ENCODE results near the gene TTLL1. TPM values are rescaled to one million over a fixed set of nuclear protein-coding genes. Genes with fewer than 3 reads are reported as not detected.
"Not testable (repeated sequence)": the region's sequence is repeated elsewhere in the genome, so short reads cannot be mapped to it uniquely, and the experiment has no call there.

Gene TTLL1
- polyA plus RNA-seq, 1 donor, result 4.6 TPM

DNA sequence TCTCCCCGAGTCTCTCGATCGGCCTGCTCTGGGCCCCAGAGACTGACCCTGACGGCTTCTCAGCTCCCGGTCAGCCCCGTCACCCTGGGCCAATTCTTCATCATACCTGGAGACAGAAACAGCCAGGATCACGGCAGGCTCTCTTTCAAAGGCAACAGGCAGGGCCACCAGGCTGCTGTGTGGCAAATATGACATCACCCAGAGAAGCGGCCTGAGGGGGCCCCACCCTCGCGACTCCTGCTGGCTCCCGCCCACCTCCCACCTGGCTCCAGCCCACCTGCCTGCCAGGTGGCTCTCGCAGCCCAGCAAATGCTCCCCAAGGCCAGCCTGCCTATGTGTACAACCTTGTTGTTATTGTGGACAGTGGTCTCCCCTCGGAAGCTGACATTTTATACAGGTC lies 49.4 kb downstream of the TTLL1 start:
- no CpG with 5 or more reads among the region's 13 CpGs for whole genome bisulfite sequencing (ENCODE audit: insufficient coverage, low lambda C conversion rate)
- Histone ChIP-seq H3K27me3 (ENCODE audit: control insufficient read depth, insufficient read depth, low read length) (no peaks in the 10 kb centered on the region), H3K9me3 (ENCODE audit: control insufficient read depth, low read depth, low read length) (peaks cover 2% of the 10 kb centered on the region), H3K4me3 (ENCODE audit: low read length) (no peak overlapping the region), H3K27ac (ENCODE audit: low read length) (no peak overlapping the region), H3K36me3 (ENCODE audit: control insufficient read depth, insufficient read depth, low read length) (no peaks in the 10 kb centered on the region), H3K4me1 (ENCODE audit: control insufficient read depth, insufficient read depth, low read length) (no peaks in the 10 kb centered on the region)
- DNase-seq, result peak in 1 of 2 donors; percentile 29

DNA sequence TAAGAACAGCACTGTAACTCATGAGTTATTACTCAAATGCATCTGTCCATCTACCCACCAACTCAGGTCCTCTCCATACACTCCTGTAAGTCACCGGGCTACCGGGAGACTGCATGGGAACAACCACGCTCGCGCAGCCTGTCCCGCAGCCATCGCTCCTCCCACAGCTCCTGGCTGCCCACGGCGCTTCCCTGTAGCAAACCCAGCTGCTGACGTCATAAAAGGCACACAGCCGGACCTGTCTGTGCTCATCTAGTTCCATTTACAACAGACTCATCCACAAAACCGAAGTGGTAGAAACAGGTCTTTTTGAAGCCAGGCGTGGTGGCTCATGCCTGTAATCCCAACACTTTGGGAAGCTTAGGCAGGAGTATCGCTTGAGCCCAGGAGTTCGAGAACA lies 50.9 kb downstream of the TTLL1 start:
- H3K4me3 ChIP-seq (ENCODE audit: low read length), result no peak overlapping the region
- no peak for DNase-seq
- H3K27me3 ChIP-seq (ENCODE audit: control insufficient read depth, insufficient read depth, low read length), result no peaks in the 10 kb centered on the region
- H3K9me3 ChIP-seq (ENCODE audit: control insufficient read depth, low read depth, low read length), result peaks cover 2% of the 10 kb centered on the region
- H3K4me1 ChIP-seq (ENCODE audit: control insufficient read depth, insufficient read depth, low read length), result no peaks in the 10 kb centered on the region
- no CpG with 5 or more reads among the region's 15 CpGs for WGBS (ENCODE audit: insufficient coverage, low lambda C conversion rate)
- no peak overlapping the region for H3K27ac ChIP-seq (ENCODE audit: low read length)
- no peaks in the 10 kb centered on the region for H3K36me3 ChIP-seq (ENCODE audit: control insufficient read depth, insufficient read depth, low read length)

DNA sequence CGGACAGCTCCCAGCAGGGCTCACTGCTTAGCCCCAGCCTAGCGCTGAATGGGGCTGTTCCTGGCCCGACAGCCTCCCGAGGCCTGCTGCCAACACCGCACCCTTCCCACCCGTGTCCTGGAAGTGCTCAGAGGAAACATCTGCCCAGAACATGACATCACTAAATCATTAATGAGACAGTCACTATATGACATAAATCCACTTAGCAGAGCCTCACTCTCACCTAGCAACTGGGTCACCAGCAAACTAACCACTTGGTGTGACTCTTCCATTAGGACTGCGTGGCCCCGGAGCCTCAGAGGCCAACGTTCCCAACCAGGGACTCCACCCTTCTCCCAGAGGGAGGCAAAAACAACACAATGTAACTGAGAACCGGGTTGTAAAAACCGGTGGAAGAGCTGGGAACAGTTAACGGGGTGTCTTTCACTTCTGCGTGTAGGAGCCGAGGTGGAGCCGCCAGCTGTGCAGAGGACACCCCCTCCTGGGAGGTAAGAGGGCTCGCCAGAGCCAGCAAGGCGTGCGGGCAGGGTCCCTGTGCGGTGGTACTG lies 52.8 kb downstream of the TTLL1 start:
- H3K9me3 ChIP-seq (ENCODE audit: control insufficient read depth, low read depth, low read length), result peaks cover 2% of the 10 kb centered on the region
- no peaks in the 10 kb centered on the region for H3K4me1 ChIP-seq (ENCODE audit: control insufficient read depth, insufficient read depth, low read length)
- no peaks in the 10 kb centered on the region for H3K36me3 ChIP-seq (ENCODE audit: control insufficient read depth, insufficient read depth, low read length)
- no peak overlapping the region for H3K4me3 ChIP-seq (ENCODE audit: low read length)
- no peaks in the 10 kb centered on the region for H3K27me3 ChIP-seq (ENCODE audit: control insufficient read depth, insufficient read depth, low read length)
- WGBS (ENCODE audit: insufficient coverage, low lambda C conversion rate), result no CpG with 5 or more reads among the region's 19 CpGs
- no peak overlapping the region for H3K27ac ChIP-seq (ENCODE audit: low read length)
- peak in 1 of 2 donors; percentile 36 for DNase-seq

DNA sequence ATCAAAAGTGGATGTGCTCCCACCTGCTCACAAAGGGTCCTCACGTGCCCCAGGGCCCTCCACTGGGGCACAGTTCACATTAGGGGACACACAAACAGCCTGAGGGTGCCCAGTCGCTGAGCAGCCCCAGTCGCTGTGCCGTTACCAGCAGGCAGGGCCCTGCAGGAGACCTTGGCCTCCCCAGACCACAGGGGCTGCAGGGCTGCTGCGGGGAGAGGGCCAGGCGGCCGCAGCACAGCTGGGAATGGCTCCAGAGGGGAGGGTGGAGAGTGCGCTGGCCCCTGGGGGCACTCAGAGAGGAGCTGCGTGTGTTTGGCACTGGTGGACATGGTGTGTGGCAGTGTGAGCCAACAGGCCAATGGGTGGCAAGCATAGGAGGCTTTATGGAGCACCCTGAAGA lies 53.9 kb downstream of the TTLL1 start:
- no peak for DNase-seq
- no peaks in the 10 kb centered on the region for H3K36me3 ChIP-seq (ENCODE audit: control insufficient read depth, insufficient read depth, low read length)
- WGBS (ENCODE audit: insufficient coverage, low lambda C conversion rate), result no CpG with 5 or more reads among the region's 9 CpGs
- H3K4me3 ChIP-seq (ENCODE audit: low read length), result no peak overlapping the region
- H3K4me1 ChIP-seq (ENCODE audit: control insufficient read depth, insufficient read depth, low read length), result no peaks in the 10 kb centered on the region
- H3K27ac ChIP-seq (ENCODE audit: low read length), result no peak overlapping the region
- peaks cover 2% of the 10 kb centered on the region for H3K9me3 ChIP-seq (ENCODE audit: control insufficient read depth, low read depth, low read length)
- H3K27me3 ChIP-seq (ENCODE audit: control insufficient read depth, insufficient read depth, low read length), result no peaks in the 10 kb centered on the region

DNA sequence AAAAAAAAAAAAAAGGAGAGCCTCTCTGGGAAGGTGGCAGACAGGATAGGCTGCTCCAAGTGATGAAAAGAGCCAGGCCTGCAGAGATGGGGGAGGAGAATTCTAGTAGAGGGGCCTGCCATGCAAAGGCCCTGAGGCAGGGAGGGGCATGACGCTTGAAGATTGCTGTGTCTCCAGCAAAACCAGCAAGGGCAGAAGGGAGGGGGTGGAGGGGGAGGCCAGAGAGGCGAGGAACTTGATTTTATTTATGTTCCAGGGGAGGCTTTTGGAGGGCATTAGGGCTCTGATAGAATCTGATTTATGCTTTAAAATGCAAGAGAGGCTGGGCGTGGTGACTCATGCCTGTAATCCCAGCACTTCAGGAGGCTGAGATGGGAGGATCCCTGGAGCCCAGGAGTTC lies 57.6 kb downstream of the TTLL1 start:
- no peak for DNase-seq
- Histone ChIP-seq H3K9me3 (ENCODE audit: control insufficient read depth, low read depth, low read length) (peaks cover 2% of the 10 kb centered on the region), H3K4me1 (ENCODE audit: control insufficient read depth, insufficient read depth, low read length) (no peaks in the 10 kb centered on the region), H3K27me3 (ENCODE audit: control insufficient read depth, insufficient read depth, low read length) (no peaks in the 10 kb centered on the region), H3K36me3 (ENCODE audit: control insufficient read depth, insufficient read depth, low read length) (no peaks in the 10 kb centered on the region), H3K27ac (ENCODE audit: low read length) (no peak overlapping the region), H3K4me3 (ENCODE audit: low read length) (no peak overlapping the region)
- no CpG with 5 or more reads among the region's 3 CpGs for WGBS (ENCODE audit: insufficient coverage, low lambda C conversion rate)

DNA sequence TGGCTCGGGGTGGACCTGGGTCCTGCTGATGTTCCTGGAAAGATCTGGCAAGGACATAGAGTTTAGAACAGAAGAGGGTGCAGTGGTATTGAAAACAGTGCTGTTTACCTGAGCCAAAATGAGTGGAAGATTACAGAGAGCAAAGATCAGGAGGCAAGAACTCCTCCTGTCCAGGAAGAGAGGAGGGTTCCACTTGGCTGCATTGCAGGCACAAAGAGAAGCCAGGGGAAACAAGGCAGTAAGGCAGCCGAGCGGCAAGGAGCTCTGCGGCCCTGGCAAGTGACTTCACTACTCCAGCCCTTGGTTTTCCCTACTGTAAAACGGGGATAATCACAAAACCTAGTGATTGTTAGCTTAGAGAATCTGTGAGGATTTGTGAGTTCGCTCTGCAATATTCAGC lies 70.6 kb downstream of the TTLL1 start:
- Histone ChIP-seq H3K27me3 (ENCODE audit: control insufficient read depth, insufficient read depth, low read length) (no peaks in the 10 kb centered on the region), H3K4me1 (ENCODE audit: control insufficient read depth, insufficient read depth, low read length) (peaks cover 9% of the 10 kb centered on the region), H3K9me3 (ENCODE audit: control insufficient read depth, low read depth, low read length) (no peaks in the 10 kb centered on the region), H3K36me3 (ENCODE audit: control insufficient read depth, insufficient read depth, low read length) (no peaks in the 10 kb centered on the region), H3K27ac (ENCODE audit: low read length) (no peak overlapping the region), H3K4me3 (ENCODE audit: low read length) (no peak overlapping the region)
- WGBS (ENCODE audit: insufficient coverage, low lambda C conversion rate), result 67% methylated on average over 1 of the region's 6 CpGs
- peak in 1 of 2 donors; percentile 49 for DNase-seq

DNA sequence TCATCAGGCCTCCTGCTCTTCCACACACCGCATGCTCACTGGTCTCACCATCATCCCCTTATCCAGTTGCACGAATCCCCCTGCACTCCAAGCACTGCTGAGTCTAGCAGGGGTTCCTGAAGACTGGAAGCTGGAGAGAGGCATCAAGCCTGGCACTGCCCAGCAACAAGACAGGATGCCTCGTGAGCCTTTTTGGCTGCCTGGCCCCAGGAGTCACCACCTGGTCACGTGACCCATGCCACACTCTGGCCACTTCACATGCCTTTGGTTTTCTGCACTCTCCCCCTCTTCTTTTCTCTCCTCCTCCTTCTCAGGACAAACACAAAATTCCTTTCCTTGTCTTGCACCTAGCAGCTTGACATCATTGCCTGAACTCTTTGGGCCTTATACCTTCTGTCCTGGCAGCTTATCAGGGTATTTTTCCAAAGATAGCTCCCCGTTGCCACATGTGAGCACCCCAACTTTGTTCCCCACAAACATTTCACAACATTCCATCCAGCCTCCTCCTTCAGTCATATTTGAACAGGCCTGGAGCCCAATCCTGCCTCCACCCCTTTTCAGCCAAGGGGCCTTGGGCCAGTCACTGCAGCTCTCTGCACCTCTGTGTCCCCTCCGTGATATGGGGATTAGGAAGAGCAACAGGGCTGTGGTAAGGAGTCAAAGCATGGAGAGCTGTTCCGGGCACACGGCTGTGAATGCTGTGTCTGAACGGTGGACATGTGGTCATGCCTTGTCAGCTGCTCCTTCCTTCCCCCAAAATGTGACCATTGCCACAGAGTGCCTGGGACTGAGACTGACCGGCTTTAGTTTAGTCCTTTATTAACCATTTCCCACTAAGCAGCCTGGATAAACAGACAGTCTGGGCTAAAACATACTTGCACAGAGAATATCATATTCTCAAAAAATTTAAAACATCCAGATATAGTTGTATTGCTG lies 71.4 kb downstream of the TTLL1 start:
- no peak for DNase-seq
- no peak overlapping the region for H3K27ac ChIP-seq (ENCODE audit: low read length)
- WGBS (ENCODE audit: insufficient coverage, low lambda C conversion rate), result 100% methylated on average over 1 of the region's 10 CpGs

DNA sequence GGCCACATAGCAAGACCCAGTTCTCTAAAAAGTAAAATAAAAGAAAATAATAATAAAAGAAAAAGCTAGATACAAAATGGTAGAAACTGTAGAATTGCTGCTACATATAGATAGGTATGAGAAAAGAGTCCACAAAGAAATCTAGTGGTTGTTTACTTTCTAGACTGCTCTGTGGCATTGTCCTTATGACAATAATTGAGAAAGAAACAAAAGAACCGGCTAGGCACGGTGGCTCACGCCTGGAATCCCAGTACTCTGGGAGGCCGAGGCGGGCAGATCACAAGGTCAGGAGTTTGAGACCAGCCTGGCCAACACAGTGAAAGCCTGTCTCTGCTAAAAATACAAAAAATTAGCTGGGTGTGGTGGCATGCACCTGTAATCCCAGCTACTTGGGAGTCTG lies 73.0 kb downstream of the TTLL1 start:
- not testable (repeated sequence) for DNase-seq; H3K36me3 ChIP-seq (ENCODE audit: control insufficient read depth, insufficient read depth, low read length); H3K9me3 ChIP-seq (ENCODE audit: control insufficient read depth, low read depth, low read length); H3K27me3 ChIP-seq (ENCODE audit: control insufficient read depth, insufficient read depth, low read length); H3K4me3 ChIP-seq (ENCODE audit: low read length); H3K27ac ChIP-seq (ENCODE audit: low read length)
- H3K4me1 ChIP-seq (ENCODE audit: control insufficient read depth, insufficient read depth, low read length), result peaks cover 12% of the 10 kb centered on the region
- no CpG with 5 or more reads among the region's 5 CpGs for WGBS (ENCODE audit: insufficient coverage, low lambda C conversion rate)

More for the DNA sequence above, 71.4 kb downstream of the TTLL1 start:
- H3K27me3 ChIP-seq (ENCODE audit: control insufficient read depth, insufficient read depth, low read length), result no peaks in the 10 kb centered on the region
- no peaks in the 10 kb centered on the region for H3K9me3 ChIP-seq (ENCODE audit: control insufficient read depth, low read depth, low read length)
- H3K36me3 ChIP-seq (ENCODE audit: control insufficient read depth, insufficient read depth, low read length), result no peaks in the 10 kb centered on the region
- peaks cover 12% of the 10 kb centered on the region for H3K4me1 ChIP-seq (ENCODE audit: control insufficient read depth, insufficient read depth, low read length)
- no peak overlapping the region for H3K4me3 ChIP-seq (ENCODE audit: low read length)

DNA sequence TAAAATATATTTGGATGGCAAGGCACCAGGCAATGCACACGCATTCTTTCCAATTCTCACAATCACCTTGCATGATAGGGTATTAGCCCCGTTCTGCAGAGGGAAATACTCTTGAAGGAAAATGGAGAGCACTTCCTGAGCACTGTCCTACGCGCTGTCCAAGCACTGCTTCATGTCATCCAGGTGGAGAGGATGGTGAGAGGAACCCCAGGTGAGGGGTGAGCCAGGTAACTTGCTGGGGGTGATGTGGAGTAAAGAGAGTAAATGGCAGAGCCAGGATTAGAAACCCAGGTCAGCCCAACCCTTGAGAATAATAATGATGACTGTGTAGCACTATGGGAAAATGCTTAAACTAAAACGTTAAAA lies 73.5 kb downstream of the TTLL1 start:
- DNase-seq, result no peak
- Histone ChIP-seq H3K4me1 (ENCODE audit: control insufficient read depth, insufficient read depth, low read length) (peaks cover 15% of the 10 kb centered on the region), H3K9me3 (ENCODE audit: control insufficient read depth, low read depth, low read length) (no peaks in the 10 kb centered on the region), H3K4me3 (ENCODE audit: low read length) (peak overlapping the region; percentile 58), H3K36me3 (ENCODE audit: control insufficient read depth, insufficient read depth, low read length) (no peaks in the 10 kb centered on the region), H3K27me3 (ENCODE audit: control insufficient read depth, insufficient read depth, low read length) (no peaks in the 10 kb centered on the region), H3K27ac (ENCODE audit: low read length) (no peak overlapping the region)
- WGBS (ENCODE audit: insufficient coverage, low lambda C conversion rate), result no CpG with 5 or more reads among the region's 5 CpGs

DNA sequence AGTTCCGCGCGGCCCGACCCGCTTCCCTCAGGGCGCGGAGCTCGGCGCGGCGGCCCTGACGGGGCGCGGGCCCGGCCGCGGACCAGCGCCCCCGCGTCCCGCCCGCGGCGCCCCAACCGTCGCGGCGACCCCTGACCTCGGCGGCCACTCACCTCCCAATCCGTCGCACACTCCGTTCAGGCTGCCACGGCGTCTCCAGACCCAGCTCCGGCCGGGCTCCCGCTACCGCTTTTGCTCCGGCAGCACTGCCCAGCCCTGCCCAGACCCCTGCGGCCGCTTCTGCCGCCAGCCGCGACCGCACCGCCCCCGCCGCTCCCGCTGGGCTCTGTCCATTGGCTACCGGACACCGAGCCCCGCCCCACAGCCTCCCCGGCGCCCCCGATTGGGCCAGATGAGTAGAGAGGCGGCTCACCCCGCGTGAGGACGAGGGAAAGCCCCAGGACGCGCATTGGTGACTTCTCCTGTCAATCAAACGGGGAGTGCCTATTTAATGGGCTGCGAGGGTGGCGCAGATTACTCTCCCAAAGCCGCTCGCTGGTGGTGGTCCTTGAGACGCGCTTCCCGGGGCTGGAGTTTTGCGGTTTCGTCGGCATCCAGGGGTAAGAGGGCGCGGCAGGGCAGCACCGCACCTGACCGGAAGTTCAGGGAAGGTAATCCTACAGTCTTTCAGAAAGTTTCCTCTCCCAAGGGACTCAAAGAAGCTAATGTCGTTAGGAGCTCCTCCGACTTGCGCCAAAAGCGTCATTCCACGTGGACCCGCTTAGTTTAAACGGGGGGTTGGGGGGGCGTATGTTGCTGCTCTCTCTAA lies 74.1 kb downstream of the TTLL1 start, which contains the start of gene PACSIN2:
Gene PACSIN2 (minus strand): TSS at position 281 of the 808 bp plus-strand sequence. CDS start 103,069 bp downstream, outside the sequence.
- peaks cover 19% of the 10 kb centered on the region for H3K4me1 ChIP-seq (ENCODE audit: control insufficient read depth, insufficient read depth, low read length)
- DNase-seq, result peak; percentile 97 to 99

More for the DNA sequence above, 74.1 kb downstream of the TTLL1 start, which contains the start of gene PACSIN2:
- H3K27me3 ChIP-seq (ENCODE audit: control insufficient read depth, insufficient read depth, low read length), result no peaks in the 10 kb centered on the region
- no peaks in the 10 kb centered on the region for H3K36me3 ChIP-seq (ENCODE audit: control insufficient read depth, insufficient read depth, low read length)
- no peaks in the 10 kb centered on the region for H3K9me3 ChIP-seq (ENCODE audit: control insufficient read depth, low read depth, low read length)
- peak within 1 kb of the TSS; percentile 32 for H3K27ac ChIP-seq (ENCODE audit: low read length)
- peak within 1 kb of the TSS; percentile 63 for H3K4me3 ChIP-seq (ENCODE audit: low read length)
- no CpG with 5 or more reads among the region's 85 CpGs for WGBS (ENCODE audit: insufficient coverage, low lambda C conversion rate)
